Measurements from ENCODE around the gene PI4KA. TPM values are rescaled to one million over a fixed set of nuclear protein-coding genes. Genes with fewer than 3 reads are reported as not detected.
A peak's percentile ranks its signal among the peaks of the same experiment; 100 is the strongest.

The PI4KA gene
- total RNA-seq, 5 donors from 2014 or later (not counting 1 experiment from before 2014, with no cell fraction given) = 135 to 187 (median 143) TPM

DNA sequence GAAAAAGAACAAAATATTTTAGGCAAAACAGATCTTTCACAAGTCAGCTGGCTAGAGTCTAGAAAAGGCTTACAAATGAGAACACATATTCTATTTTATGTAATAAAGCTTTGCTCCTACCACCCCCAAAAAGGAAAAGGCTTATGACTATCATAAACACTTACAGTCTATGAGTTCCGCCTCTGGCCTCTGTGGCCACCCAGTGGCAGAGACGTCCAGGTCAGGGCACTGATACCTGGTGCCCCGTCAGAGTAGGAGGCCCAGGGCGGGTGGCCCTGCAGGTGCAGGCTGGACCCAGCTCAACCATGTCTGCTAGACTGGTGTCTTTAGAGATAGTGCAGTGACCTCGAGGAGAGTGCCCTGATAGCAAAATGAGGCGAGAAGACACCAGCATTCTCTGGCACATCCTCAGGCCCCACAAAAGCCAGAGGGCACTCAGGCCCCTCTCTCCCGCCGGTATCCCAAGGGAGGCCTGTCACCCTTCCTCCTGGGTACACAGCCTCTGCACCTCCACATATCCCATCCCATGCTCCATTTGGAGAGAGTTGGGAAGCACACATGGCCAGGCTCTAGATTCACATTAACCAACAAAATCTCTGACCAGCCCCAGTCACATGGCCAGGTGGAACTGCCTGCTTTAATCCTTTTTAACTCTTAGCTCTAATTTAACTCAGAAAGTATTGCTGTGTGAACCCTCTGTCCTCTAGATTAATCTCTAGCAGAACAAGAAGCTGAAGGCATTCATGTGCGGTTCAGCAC is 112.0 kb downstream of the PI4KA start:
- Histone ChIP-seq H3K4me1 (ENCODE audit: control insufficient read depth in 1 of 2, extremely low read depth in 1 of 2, insufficient read depth in 2 of 2, low read length in 2 of 2) (no peaks in the 10 kb centered on the region), H3K4me3 (ENCODE audit: control insufficient read depth in 1 of 2, extremely low read depth in 1 of 2, low read length in 1 of 2) (no peak overlapping the region), H3K9me3 (no peaks in the 10 kb centered on the region), H3K36me3 (ENCODE audit: control insufficient read depth in 2 of 2, extremely low read depth in 1 of 2, insufficient read depth in 1 of 2, low read length in 1 of 2) (peaks cover 34 to 89% of the 10 kb centered on the region in 2 donors), H3K27me3 (replicated peaks in 1 of 2; ENCODE audit: control insufficient read depth in 2 of 2, extremely low read depth in 1 of 2, insufficient read depth in 2 of 2, low read length in 1 of 2) (no peaks in the 10 kb centered on the region), H3K27ac (ENCODE audit: low read length) (no peak overlapping the region)
- peaks cover 0 to 13% (median 0%) of the 10 kb centered on the region in 3 donors for H3K4me1 Mint-ChIP-seq
- peaks cover 45% of the 10 kb centered on the region for H3K36me3 Mint-ChIP-seq
- 90% methylated on average over 6 of the region's 9 CpGs for WGBS (ENCODE audit: insufficient coverage)
- no peaks in the 10 kb centered on the region for H3K27me3 Mint-ChIP-seq
- POLR2A ChIA-PET = no interaction called here
- no peak for DNase-seq
- no peak overlapping the region for H3K4me3 Mint-ChIP-seq
- peak overlapping the region in 1 of 2 donors; percentile 22 for H3K27ac Mint-ChIP-seq
- ATAC-seq (replicated peaks in 1 of 4) = no peak
- CTCF ChIA-PET = no interaction called here
- H3K9me3 Mint-ChIP-seq = no peaks in the 10 kb centered on the region

- ChIA-PET POLR2A (no interaction called here), CTCF (no interaction called here)
- DNase-seq (no peak), ATAC-seq (replicated peaks in 1 of 4) (no peak)
- Mint-ChIP-seq H3K27ac (no peak overlapping the region), H3K4me3 (no peak overlapping the region), H3K4me1 (peaks cover 0 to 11% (median 0%) of the 10 kb centered on the region in 3 donors), H3K36me3 (peaks cover 48% of the 10 kb centered on the region), H3K27me3 (no peaks in the 10 kb centered on the region), H3K9me3 (no peaks in the 10 kb centered on the region)
- peaks cover 21 to 87% of the 10 kb centered on the region in 2 donors for H3K36me3 ChIP-seq (ENCODE audit: control insufficient read depth in 2 of 2, extremely low read depth in 1 of 2, insufficient read depth in 1 of 2, low read length in 1 of 2)
- no peak overlapping the region for H3K4me3 ChIP-seq (ENCODE audit: control insufficient read depth in 1 of 2, extremely low read depth in 1 of 2, low read length in 1 of 2)
- H3K4me1 ChIP-seq (ENCODE audit: control insufficient read depth in 1 of 2, extremely low read depth in 1 of 2, insufficient read depth in 2 of 2, low read length in 2 of 2) = no peaks in the 10 kb centered on the region
- H3K9me3 ChIP-seq = no peaks in the 10 kb centered on the region
- H3K27ac ChIP-seq (ENCODE audit: low read length) = no peak overlapping the region
- WGBS (ENCODE audit: insufficient coverage) = 67% methylated on average over 1 of the region's 3 CpGs
- no peaks in the 10 kb centered on the region for H3K27me3 ChIP-seq (replicated peaks in 1 of 2; ENCODE audit: control insufficient read depth in 2 of 2, extremely low read depth in 1 of 2, insufficient read depth in 2 of 2, low read length in 1 of 2)
Observed at GRCh38 chr22:20745119-20745518, 113.5 kb downstream of the PI4KA start.

GRCh38 chr22:20744456-20744855 is 114.2 kb downstream of the PI4KA start:
- Histone ChIP-seq H3K27me3 (replicated peaks in 1 of 2; ENCODE audit: control insufficient read depth in 2 of 2, extremely low read depth in 1 of 2, insufficient read depth in 2 of 2, low read length in 1 of 2) (no peaks in the 10 kb centered on the region), H3K27ac (ENCODE audit: low read length) (no peak overlapping the region), H3K36me3 (ENCODE audit: control insufficient read depth in 2 of 2, extremely low read depth in 1 of 2, insufficient read depth in 1 of 2, low read length in 1 of 2) (peaks cover 16 to 83% of the 10 kb centered on the region in 2 donors), H3K4me1 (ENCODE audit: control insufficient read depth in 1 of 2, extremely low read depth in 1 of 2, insufficient read depth in 2 of 2, low read length in 2 of 2) (no peaks in the 10 kb centered on the region), H3K9me3 (no peaks in the 10 kb centered on the region), H3K4me3 (ENCODE audit: control insufficient read depth in 1 of 2, extremely low read depth in 1 of 2, low read length in 1 of 2) (no peak overlapping the region)
- POLR2A ChIA-PET = no interaction called here
- DNase-seq = no peak
- peaks cover 43% of the 10 kb centered on the region for H3K36me3 Mint-ChIP-seq
- H3K4me3 Mint-ChIP-seq = no peak overlapping the region
- H3K4me1 Mint-ChIP-seq = peaks cover 0 to 5% (median 0%) of the 10 kb centered on the region in 3 donors
- no peak overlapping the region for H3K27ac Mint-ChIP-seq
- no peak for ATAC-seq (replicated peaks in 1 of 4)
- no peaks in the 10 kb centered on the region for H3K27me3 Mint-ChIP-seq
- no peaks in the 10 kb centered on the region for H3K9me3 Mint-ChIP-seq
- WGBS (ENCODE audit: insufficient coverage) = 100% methylated on average over 4 of the region's 15 CpGs
- CTCF ChIA-PET = no interaction called here

DNA sequence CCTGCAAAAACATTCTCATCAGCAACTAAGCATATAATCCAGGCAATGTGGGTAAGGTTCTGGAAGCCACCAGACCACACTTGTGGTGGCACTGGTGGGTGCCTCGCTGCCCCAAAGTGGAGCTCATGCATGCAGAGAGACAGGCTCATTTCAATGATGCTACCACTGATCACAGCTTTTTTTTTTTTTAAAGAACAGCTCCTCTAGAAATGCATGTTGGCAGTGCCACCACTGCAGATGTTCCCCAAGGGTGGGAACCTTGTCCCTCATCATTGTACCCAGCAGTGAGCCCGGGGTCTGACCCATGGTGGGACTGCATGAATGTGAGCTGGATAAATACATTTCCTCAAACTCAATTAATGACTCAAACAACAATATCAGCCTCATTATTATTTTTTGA is 115.8 kb downstream of the PI4KA start:
- H3K36me3 Mint-ChIP-seq = peaks cover 52% of the 10 kb centered on the region
- DNase-seq (no peak), ATAC-seq (replicated peaks in 1 of 4) (no peak)
- no peaks in the 10 kb centered on the region for H3K27me3 ChIP-seq (replicated peaks in 1 of 2; ENCODE audit: control insufficient read depth in 2 of 2, extremely low read depth in 1 of 2, insufficient read depth in 2 of 2, low read length in 1 of 2)
- H3K4me1 Mint-ChIP-seq = peaks cover 0 to 7% (median 3%) of the 10 kb centered on the region in 3 donors
- no peaks in the 10 kb centered on the region for H3K27me3 Mint-ChIP-seq
- H3K4me1 ChIP-seq (ENCODE audit: control insufficient read depth in 1 of 2, extremely low read depth in 1 of 2, insufficient read depth in 2 of 2, low read length in 2 of 2) = peaks cover 0 to 4% of the 10 kb centered on the region in 2 experiments
- no peak overlapping the region for H3K4me3 Mint-ChIP-seq
- no peaks in the 10 kb centered on the region for H3K9me3 ChIP-seq
- ChIA-PET CTCF (interaction anchor here (0.6 to 1.5 kb wide), 3 partner anchors 139 to 325 kb away, joined by 3 to 4 read pairs (median 3); no protein-coding TSS in a partner anchor), POLR2A (interaction anchor here in 1 of 2 donors (0.6 kb wide), 1 partner anchor 314 kb away, joined by 7 read pairs; no protein-coding TSS in a partner anchor)
- H3K27ac Mint-ChIP-seq = no peak overlapping the region
- no peak overlapping the region for H3K4me3 ChIP-seq (ENCODE audit: control insufficient read depth in 1 of 2, extremely low read depth in 1 of 2, low read length in 1 of 2)
- no peak overlapping the region for H3K27ac ChIP-seq (ENCODE audit: low read length)
- H3K9me3 Mint-ChIP-seq = no peaks in the 10 kb centered on the region
- peaks cover 15 to 75% of the 10 kb centered on the region in 2 donors for H3K36me3 ChIP-seq (ENCODE audit: control insufficient read depth in 2 of 2, extremely low read depth in 1 of 2, insufficient read depth in 1 of 2, low read length in 1 of 2)
- 67% methylated on average over 1 of the region's 2 CpGs for WGBS (ENCODE audit: insufficient coverage)

GRCh38 chr22:20741634-20742581 is 116.7 kb downstream of the PI4KA start:
- H3K4me1 Mint-ChIP-seq = peaks cover 0 to 7% (median 3%) of the 10 kb centered on the region in 3 donors
- ATAC-seq (replicated peaks in 1 of 4) (peak in 2 of 4 experiments; percentile 36 to 42), DNase-seq (peak in 21 of 35 experiments; percentile 2 to 66 (median 29))
- CTCF ChIA-PET = interaction anchor here (0.6 to 1.5 kb wide), 3 partner anchors 138 to 324 kb away, joined by 3 to 4 read pairs (median 3); no protein-coding TSS in a partner anchor
- H3K27ac ChIP-seq (ENCODE audit: low read length) = no peak overlapping the region
- no peaks in the 10 kb centered on the region for H3K27me3 Mint-ChIP-seq
- no peaks in the 10 kb centered on the region for H3K9me3 ChIP-seq
- POLR2A ChIA-PET = no interaction called here
- H3K4me3 ChIP-seq (ENCODE audit: control insufficient read depth in 1 of 2, extremely low read depth in 1 of 2, low read length in 1 of 2) = no peak overlapping the region
- H3K4me1 ChIP-seq (ENCODE audit: control insufficient read depth in 1 of 2, extremely low read depth in 1 of 2, insufficient read depth in 2 of 2, low read length in 2 of 2) = peaks cover 0 to 4% of the 10 kb centered on the region in 2 experiments
- peaks cover 45% of the 10 kb centered on the region for H3K36me3 Mint-ChIP-seq
- WGBS (ENCODE audit: insufficient coverage) = 94% methylated on average over 12 of the region's 16 CpGs
- H3K27ac Mint-ChIP-seq = no peak overlapping the region
- H3K4me3 Mint-ChIP-seq = no peak overlapping the region
- peaks cover 12 to 66% of the 10 kb centered on the region in 2 donors for H3K36me3 ChIP-seq (ENCODE audit: control insufficient read depth in 2 of 2, extremely low read depth in 1 of 2, insufficient read depth in 1 of 2, low read length in 1 of 2)
- H3K9me3 Mint-ChIP-seq = no peaks in the 10 kb centered on the region
- no peaks in the 10 kb centered on the region for H3K27me3 ChIP-seq (replicated peaks in 1 of 2; ENCODE audit: control insufficient read depth in 2 of 2, extremely low read depth in 1 of 2, insufficient read depth in 2 of 2, low read length in 1 of 2)

GRCh38 chr22:20741008-20741633 is 117.5 kb downstream of the PI4KA start:
- CTCF ChIA-PET = interaction anchor here (0.6 to 1.5 kb wide), 3 partner anchors 16 to 825 kb away, joined by 3 to 4 read pairs (median 3); no protein-coding TSS in a partner anchor

More at GRCh38 chr22:20741008-20741633, 117.5 kb downstream of the PI4KA start:
- Mint-ChIP-seq H3K4me1 (peaks cover 0 to 7% (median 3%) of the 10 kb centered on the region in 3 donors), H3K27me3 (no peaks in the 10 kb centered on the region), H3K9me3 (no peaks in the 10 kb centered on the region), H3K4me3 (no peak overlapping the region), H3K27ac (no peak overlapping the region), H3K36me3 (peaks cover 45% of the 10 kb centered on the region)
- Histone ChIP-seq H3K36me3 (ENCODE audit: control insufficient read depth in 2 of 2, extremely low read depth in 1 of 2, insufficient read depth in 1 of 2, low read length in 1 of 2) (peaks cover 8 to 60% of the 10 kb centered on the region in 2 donors), H3K27ac (ENCODE audit: low read length) (no peak overlapping the region), H3K4me1 (ENCODE audit: control insufficient read depth in 1 of 2, extremely low read depth in 1 of 2, insufficient read depth in 2 of 2, low read length in 2 of 2) (peaks cover 0 to 4% of the 10 kb centered on the region in 2 experiments), H3K4me3 (ENCODE audit: control insufficient read depth in 1 of 2, extremely low read depth in 1 of 2, low read length in 1 of 2) (no peak overlapping the region), H3K27me3 (replicated peaks in 1 of 2; ENCODE audit: control insufficient read depth in 2 of 2, extremely low read depth in 1 of 2, insufficient read depth in 2 of 2, low read length in 1 of 2) (no peaks in the 10 kb centered on the region), H3K9me3 (no peaks in the 10 kb centered on the region)
- WGBS (ENCODE audit: insufficient coverage) = 90% methylated on average over 3 of the region's 6 CpGs
- DNase-seq (no peak), ATAC-seq (replicated peaks in 1 of 4) (no peak)
- POLR2A ChIA-PET = no interaction called here
